Measurements from ENCODE around the gene GRK2.

DNA sequence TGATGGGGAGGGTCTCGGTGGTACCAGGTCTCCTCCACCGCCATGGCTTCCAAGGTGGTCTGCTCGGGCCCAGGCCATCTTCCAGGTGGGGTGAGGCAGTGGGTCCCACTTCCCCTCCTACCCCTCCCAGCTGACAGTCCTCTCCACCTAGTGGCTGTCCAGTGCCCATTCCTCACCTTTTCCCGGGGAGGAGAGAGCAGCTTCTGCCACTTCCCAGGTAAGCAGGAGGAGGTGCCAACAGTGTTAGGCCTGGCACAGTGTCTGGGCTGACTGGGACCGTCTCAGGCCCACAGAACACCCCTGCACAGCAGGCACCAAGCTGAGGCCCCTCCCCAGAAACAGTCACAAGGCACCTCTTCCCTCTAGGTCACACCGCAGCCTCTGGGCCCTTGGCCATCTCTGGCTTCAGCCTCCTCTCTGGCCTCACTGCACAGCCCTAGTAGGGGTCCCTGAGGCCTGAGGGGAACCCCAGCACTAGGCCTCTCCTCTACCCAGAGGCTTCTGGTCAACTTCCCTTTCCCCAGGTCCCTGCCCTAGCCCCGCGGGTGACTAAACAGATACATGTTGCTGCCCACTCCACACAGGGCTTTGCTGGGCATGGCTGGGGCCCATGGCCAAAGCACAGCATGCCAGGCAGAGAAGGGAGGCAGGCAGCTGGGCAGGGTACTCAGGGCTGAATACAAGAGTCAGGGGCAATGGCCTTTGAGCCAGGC is 20.5 kb downstream of the GRK2 start:
- TF ChIP-seq, protein P1, sequence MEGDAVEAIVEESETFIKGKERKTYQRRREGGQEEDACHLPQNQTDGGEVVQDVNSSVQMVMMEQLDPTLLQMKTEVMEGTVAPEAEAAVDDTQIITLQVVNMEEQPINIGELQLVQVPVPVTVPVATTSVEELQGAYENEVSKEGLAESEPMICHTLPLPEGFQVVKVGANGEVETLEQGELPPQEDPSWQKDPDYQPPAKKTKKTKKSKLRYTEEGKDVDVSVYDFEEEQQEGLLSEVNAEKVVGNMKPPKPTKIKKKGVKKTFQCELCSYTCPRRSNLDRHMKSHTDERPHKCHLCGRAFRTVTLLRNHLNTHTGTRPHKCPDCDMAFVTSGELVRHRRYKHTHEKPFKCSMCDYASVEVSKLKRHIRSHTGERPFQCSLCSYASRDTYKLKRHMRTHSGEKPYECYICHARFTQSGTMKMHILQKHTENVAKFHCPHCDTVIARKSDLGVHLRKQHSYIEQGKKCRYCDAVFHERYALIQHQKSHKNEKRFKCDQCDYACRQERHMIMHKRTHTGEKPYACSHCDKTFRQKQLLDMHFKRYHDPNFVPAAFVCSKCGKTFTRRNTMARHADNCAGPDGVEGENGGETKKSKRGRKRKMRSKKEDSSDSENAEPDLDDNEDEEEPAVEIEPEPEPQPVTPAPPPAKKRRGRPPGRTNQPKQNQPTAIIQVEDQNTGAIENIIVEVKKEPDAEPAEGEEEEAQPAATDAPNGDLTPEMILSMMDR (IDR thresholded peaks at IDR 0.05 in 4 of 5, conservative IDR thresholded peaks at IDR 0.05 in 1 of 5): no peak
- no peak for TF ChIP-seq POLR2A (IDR thresholded peaks at IDR 0.05)

All from gastrocnemius medialis (tissue), 4 donors.